NCI-H460 (cell line): ENCODE results near the gene KLB. TPM values are rescaled to one million over a fixed set of nuclear protein-coding genes. Genes with fewer than 3 reads are reported as not detected.
A peak's percentile ranks its signal among the peaks of the same experiment; 100 is the strongest.
"Not testable (repeated sequence)": the region's sequence is repeated elsewhere in the genome, so short reads cannot be mapped to it uniquely, and the experiment has no call there.

ENCODE experiments used
- DNase-seq: peaks from one replicate; pipeline ENCODE4 v3.0.0-alpha.2; 2016; ENCODE audit warnings: low read depth; ENCODE audit errors: extremely low read depth
- polyA plus RNA-seq: library from polyadenylated mRNA; depleted of rRNA; stranded (reverse); fragments of >200 nt; gene quantifications from 2 replicates; pipeline ENCODE4 v1.2.3, GENCODE V29; 2014; cell fraction: nucleus; rRNA removed
- total RNA-seq: library from RNA; depleted of rRNA; stranded (reverse); fragments of >200 nt; shearing (Covaris generic); gene quantifications from 2 replicates; pipeline ENCODE4 v1.2.3, GENCODE V29; 2014; rRNA removed

KLB gene
- total RNA-seq = not detected in 2 replicates
- 0.10 TPM in 1 of 2 replicates, not detected in the other for polyA plus RNA-seq

DNA sequence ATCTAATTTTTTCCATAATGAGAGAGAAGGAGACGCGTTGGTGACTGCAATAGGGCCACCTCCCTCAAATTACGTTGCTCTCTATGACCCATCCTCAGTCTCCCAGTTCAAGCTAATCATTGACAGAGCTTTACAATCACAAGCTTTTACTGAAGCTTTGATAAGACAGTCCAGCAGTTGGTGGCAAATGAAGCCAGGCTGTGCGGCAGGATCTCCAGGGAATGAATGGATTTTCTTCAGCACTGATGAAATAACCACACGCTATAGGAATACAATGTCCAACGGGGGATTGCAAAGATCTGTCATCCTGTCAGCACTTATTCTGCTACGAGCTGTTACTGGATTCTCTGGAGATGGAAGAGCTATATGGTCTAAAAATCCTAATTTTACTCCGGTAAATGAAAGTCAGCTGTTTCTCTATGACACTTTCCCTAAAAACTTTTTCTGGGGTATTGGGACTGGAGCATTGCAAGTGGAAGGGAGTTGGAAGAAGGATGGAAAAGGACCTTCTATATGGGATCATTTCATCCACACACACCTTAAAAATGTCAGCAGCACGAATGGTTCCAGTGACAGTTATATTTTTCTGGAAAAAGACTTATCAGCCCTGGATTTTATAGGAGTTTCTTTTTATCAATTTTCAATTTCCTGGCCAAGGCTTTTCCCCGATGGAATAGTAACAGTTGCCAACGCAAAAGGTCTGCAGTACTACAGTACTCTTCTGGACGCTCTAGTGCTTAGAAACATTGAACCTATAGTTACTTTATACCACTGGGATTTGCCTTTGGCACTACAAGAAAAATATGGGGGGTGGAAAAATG, at the start of gene KLB:
KLB (plus strand) TSS at position 168 of the 821 bp plus-strand sequence; CDS start at position 188, 20 bp downstream.
- no peak for DNase-seq

DNA sequence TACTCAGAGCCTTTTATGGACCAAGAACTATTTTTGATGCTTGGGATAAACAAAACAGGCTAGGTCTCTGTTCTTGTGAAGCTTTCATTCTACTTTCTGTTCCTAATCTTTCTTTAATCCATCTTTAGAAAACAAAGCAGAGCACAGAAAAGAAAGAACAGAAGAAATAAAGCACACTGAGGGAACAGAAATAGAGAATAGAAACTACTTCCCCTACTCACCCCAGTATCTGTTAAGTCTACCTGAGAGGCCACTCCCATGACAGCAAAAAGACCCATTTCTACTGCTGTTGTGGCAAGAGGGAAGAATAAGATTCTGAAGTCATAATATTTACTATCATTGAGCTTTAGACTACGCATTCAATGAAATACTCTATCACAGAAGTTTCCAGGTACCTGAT, 49.7 kb upstream of the KLB start:
- DNase-seq = no peak

DNA sequence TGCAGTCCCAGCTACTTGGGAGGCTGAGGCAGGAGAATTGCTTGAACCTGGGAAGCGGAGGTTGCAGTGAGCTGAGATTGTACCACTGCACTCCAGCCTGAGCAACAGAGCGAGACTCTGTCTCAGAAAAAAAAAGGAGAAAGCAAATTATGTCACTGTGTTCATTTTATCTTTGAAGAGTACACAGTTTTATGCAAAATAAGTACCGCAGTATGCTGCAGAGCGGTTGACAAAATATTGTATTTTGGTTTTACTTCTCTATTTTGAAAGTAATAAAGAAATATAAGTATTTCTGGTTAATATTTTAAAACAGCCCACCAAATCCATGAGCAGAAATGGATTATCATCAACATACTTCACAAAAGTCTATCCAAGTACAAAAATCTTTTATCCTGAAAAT, 46.1 kb upstream of the KLB start:
- not testable (repeated sequence) for DNase-seq

DNA sequence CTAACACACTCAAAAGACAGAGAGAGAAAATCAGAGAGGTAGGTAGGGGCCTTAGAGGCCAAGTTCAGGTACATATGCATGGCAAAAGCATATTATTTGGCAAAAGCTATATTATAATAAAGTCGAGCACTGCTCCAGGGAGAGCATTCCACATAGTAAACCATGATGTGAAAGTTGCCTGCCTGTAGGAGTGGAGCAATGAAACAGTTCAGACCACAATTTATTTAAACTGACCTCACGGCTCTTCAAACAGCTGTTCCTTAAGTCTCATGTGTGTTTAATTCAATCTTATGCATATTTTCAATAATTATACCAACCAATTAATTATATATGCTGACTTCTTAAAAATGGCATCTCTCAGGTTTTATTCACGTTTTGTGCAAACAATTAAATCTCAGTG, 43.9 kb upstream of the KLB start:
- DNase-seq = no peak

DNA sequence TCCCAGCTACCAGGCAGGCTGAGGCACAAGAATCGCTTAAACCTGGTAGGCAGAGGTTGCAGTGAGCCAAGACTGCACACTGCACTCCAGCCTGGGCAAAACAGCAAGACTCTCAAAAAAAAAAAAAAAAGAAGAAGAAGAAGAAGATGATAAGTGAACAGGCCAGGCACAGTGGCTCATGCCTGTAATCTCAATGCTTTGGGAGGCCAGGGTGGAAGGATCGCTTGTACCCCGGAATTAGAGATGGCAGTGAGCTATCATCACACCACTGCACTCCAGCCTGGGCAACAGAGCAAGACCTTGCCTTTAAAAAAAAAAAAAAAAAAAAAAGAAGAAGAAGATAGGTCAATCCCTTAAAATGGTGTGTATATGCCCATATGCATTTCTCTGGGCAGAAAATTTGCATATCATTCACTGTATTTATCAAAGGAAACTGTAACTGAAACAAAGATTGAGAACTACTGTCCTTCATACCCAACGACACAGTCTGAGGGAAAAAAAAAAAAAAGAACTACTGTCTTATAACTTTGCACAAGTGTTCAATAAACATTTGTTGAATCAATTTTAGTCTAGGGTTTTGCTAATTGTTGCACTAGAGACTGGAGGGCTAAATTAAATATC, 42.8 kb upstream of the KLB start:
- no peak for DNase-seq

DNA sequence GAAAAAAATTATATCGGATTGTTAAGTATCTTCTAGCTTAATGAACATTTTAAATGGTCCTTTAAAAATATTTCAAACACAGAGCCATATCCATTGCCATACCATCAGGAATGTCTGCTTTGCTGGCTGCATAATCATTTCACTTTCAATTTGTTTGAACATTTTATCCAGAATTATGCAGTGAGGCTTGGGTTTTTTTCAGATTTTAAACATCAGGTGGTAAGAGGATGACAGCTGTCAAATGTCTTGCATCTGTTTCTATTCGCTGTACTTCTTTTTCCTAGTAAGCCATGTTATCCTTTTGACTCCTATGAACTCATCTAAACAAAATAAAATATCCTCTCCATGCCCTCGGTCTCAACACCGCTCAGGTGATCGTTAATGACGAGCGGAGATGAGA, 41.4 kb upstream of the KLB start:
- no peak for DNase-seq

DNA sequence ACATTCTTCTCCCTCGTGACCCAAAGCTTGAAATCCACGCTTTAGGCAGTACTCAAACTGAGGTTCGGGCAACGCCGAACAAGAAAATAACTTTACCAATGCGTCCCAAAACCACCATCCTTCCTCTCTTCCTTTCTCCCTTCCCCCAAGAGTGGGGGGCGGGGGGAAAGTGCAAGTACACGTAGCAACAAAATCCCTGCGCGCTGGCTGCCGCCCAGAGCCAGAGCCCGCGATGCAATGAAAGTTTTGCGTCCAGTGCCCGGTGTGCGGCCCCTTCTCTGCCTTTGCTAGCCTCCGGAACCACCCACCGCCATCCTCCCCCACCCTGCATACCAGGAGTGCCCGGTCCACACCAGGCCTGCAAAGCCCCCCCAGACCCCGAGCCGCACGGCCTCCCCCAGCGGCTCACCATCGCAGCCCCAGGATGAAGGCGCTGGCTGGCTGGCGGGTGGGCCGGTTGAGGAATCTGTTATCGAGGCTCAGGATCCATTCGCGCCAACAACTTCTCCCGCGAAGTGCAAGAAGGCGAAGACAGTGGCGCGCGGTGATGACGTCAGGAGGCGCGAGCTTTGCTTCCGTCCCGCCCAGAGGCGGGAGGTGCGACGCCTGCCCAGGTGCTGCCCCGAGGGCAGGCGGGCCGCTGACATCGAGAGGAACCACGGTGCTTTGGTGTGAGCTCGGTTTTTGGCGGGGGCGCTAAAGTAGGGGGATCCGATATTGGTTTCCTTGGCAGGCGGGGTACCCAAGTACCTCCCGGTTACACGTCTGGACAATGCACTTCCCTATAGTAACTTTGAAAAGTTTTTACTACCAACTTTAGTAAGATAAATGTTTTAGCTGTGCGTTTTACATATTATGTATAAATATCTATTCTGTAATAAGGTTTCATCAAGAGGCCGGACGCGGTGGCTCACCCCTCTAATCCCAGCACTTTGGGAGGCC, 40.6 kb upstream of the KLB start, which contains the start of gene RFC1:
RFC1 (minus strand) TSS at position 533 of the 942 bp plus-strand sequence; CDS start at position 412, 121 bp downstream.
- peak; percentile 83 for DNase-seq

DNA sequence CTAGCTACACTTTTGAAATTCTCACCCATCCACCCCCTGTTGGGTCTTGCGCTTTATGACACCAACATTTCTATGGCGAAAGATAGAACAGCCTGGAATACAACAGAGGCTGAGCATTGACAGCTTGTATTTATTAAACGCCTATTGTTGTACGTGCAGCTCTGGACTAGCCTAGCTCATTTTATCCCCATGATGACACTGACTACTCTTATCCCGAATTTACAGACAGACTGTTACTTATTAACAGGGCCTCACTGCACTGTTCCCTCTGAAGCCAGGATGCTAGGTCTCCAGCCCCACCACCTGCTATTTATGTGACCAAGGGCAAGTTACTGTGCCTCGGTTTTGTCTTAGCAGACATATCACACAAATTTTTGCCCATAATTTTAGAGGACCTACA, 39.6 kb upstream of the KLB start:
- DNase-seq = no peak

DNA sequence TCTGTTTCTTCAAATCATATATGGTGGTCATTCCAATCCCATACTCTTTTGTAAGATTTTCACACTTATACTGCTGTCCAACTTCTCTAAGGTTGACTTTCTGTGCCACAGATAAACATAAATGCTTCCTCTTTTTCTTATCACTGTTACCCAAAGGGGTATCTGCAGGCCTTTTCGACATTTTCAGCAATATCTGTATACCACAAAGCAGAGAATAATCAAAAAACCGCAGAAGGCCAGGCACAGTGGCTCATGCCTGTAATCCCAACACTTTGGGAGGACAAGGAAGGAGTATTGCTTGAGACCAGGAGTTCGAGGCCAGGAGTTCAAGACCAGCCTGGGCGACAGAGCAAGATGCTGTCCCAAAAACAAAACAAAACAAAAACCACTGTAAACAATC, 37.4 kb upstream of the KLB start:
- DNase-seq = no peak

DNA sequence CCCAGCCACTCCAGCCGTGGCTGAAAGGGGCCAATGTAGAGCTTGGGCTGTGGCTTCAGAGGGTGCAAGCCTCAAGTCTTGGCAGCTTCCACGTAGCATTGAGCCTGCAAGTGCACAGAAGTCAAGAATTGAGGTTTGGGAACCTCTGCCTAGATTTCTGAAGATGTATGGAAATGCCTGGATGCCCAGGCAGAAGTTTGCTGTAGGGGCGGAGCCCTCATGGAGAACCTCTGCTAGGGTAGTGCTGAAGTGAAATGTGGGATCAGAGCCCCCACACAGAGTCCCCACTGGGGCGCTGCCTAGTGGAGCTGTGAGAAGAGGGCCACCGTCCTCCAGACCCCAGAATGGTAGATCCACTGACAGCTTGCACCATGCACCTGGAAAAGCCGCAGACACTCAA, 35.5 kb upstream of the KLB start:
- not testable (repeated sequence) for DNase-seq

DNA sequence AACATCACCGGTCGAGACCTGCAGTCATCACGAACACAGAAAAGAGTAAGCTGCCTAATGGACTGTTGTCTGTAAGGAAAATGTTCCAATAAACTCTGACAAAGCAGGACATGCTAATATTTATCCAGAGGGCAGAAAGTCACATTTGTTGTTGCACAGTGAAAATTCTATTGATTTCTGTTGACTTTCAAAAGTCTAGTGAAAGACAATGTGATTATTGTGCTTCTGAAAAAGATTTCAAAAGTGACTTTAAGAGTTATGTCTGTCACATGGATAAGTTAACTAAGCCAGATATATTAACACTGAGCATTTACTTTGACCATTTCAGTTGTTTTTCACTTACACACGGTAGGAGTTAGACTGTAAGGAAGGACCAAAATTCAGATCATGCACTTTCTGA, 31.3 kb upstream of the KLB start:
- no peak for DNase-seq

DNA sequence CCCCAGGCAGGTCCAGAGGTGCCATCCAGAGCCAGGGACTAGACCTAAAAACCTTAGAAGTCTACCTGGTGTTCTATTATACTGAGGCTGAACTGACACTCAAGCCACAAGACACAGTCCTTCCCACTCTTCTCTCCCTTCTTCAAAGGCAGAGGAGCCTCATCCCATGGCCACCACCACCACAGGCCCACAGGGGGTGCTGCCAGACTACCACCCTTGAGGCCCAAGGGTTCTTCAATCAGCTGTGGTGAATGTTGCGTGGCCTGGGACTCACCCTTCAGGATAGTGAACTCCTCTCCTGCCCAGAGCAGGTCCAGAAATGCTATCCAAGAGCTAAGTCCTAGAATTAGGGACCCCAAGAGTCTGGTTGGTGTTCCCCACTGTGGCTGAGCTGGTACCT, 23.0 kb upstream of the KLB start:
- no peak for DNase-seq

DNA sequence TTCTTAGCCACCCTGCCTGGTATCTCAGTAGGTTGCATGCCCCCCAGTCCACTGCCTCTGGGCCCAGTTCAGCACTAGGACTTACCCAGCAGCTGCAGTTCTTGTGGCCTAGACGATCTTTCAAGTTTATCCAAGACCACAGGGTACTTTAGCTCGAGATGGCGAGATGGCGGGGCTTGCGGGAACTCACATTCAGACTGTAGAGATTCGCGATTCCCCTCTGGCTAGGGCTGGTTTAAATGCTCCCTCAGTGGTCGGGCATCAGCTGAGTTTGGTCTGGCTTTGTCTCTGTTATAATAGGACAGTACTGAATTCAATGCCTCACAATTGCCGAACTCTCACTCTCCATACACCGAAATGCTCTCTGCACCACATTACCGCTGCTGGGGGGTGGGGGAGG, 22.2 kb upstream of the KLB start:
- no peak for DNase-seq

DNA sequence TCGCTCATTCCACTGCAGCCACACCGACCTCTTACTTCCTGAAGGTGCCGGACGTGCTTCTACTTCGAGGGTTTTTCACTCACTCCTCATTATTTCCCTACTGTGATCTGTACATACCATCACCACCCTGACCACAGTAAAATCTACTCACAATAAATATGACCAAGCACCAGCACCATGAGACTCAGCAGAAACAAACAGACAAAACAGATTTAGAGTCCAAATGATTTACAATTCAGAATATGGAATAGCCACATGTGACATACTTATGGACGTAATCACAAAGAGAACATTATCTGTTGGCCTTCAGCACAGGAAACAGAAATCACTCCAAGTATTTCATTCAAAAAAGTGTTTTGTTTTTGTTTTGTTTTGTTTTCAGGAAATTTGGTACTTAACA, 16.1 kb upstream of the KLB start:
- no peak for DNase-seq

DNA sequence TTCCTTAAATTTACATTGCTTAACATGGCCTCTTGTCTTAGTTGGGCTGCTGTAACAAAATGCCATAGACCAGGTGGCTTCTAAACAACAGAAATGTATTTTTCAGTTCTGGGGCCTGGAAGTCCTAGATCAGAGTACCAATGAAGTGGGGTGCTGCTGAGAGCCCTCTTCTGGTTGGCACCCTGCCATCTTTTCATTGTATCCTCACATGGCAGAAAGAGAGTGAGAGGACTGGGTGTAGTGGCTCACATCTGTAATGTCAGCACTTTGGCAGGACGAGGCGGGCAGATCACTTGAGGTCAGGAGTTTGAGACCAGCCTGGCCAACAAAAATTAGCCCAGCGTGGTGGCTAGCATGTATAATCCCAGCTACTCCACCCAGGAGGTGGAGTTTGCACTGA, 12.0 kb upstream of the KLB start:
- DNase-seq = no peak

DNA sequence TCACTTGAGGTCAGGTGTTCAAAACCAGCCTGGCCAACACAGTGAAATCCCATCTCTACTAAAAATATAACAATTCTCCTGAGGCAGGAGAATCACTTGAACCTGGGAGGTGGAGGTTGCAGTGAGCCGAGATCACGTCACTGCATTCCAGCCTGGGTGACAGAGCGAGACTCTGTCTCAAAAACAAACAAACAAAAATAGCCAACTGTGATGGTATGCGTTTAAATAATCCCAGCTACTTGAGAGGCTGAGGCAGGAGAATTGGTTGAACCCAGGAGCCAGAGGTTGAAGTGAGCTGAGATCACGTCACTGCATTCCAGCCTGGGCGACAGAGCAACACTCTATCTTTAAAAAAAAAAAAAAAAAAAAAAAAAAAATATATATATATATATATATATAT, 5.1 kb upstream of the KLB start:
- peak; percentile 31 for DNase-seq

DNA sequence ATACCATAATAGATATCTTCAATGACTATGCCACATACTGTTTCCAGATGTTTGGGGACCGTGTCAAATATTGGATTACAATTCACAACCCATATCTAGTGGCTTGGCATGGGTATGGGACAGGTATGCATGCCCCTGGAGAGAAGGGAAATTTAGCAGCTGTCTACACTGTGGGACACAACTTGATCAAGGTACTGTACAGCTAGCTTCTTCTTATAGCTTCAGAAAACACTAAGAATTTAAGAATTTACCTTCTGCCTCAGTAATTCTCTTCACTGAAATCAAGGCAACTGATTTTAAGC, 805 bp downstream of the KLB start:
- no peak for DNase-seq

DNA sequence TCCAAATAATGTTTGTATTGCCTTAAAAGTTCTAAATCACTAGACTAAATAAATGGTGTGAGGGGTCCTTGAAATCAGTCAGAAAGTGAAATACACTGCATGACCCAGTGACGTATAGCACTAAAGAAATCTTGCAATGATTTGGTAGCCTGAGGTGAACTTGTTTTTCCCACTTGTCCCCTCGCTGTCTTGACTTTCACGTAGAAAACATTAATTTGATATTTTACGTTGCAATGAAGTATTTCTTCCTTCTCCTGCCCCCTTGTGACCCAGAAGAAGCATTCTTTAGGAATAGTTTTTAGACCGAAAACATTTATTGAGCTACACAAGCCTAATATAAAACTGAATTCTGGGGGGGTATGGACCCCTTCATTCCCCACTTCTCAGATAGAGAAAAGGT, 3.7 kb downstream of the KLB start:
- no peak for DNase-seq

DNA sequence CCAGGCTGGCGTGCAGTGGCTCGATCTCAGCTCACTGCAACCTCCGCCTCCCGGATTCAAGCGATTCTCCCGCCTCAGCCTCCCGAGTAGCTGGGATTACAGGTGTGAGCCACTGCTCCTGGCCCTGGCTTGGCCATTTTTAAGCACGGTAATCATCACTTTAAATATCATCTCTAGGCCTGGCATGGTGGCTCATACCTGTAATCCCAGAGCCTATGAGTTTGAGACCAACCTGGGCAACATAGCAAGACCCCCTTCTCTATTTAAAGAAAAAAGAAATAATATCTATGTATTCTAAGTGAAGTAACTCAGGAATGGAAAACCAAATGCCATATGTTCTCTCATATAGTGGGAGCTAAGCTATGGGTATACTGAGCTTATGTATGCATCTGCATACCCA, 4.8 kb downstream of the KLB start:
- DNase-seq = not testable (repeated sequence)

DNA sequence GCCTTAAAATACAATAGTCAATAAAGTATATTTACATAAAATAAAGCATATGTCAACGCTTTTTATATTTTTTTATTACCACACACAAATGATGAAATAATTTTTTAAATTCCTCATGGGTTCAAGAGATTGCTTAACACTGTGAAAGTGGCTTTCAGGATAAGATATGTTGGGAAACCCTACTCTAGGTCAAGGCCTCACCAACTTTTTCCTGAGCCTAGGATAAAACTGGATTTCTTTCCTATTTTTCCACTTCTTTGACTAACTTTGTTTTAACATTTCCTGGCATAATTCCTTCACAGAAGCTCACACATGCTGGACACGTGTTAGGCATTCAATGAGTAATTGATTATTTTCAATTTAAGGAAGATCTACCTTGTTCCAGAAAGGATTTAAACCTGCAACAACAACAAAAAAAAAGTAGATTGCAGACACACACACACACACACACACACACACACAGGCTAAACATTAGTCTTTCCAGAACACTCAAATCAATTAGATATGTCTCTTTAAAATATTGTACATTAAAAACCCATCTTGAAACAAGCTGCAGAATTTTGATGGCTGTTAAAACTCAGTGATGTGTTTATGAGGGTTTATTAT, 9.1 kb downstream of the KLB start:
- DNase-seq = peak; percentile 30

DNA sequence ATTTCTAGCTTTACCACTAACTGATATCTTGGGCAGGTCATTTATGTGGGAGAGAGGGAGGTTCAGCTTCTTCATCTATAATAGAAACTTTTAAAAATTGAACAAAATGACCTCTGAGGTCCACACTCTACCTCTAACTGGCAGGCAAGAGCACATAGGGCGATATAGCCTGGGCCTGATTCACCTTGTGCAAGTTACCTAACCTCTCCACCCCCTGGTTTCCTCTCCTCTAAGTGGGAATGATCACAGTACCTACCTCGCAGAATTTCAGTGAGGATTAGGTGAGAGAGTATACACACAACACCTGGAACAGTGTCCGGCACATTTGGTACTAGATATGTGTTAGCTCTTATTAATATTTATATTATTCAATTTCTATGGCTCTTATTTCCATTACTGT, 15.5 kb downstream of the KLB start:
- DNase-seq = no peak
